Measurements from ENCODE around the gene CLVS2.

CLVS2 gene

GRCh38 chr6:123000244-123000770, 4.3 kb downstream of the CLVS2 start:
- no peak overlapping the region for H3K4me3 ChIP-seq (ENCODE audit: low read length)
- H3K9ac ChIP-seq (ENCODE audit: low read length): no peak overlapping the region
- H3K27me3 ChIP-seq (replicated peaks; ENCODE audit: insufficient read depth, low read length): no peaks in the 10 kb centered on the region
- H3F3A ChIP-seq (ENCODE audit: insufficient read depth, low read length): no peaks in the 10 kb centered on the region
- no peaks in the 10 kb centered on the region for H3K4me1 ChIP-seq (ENCODE audit: low read length)
- no peak overlapping the region for H2AFZ ChIP-seq (ENCODE audit: low read length)
- H4K20me1 ChIP-seq (ENCODE audit: insufficient read depth, low read length): no peaks in the 10 kb centered on the region
- no peak overlapping the region for H3K4me2 ChIP-seq (ENCODE audit: low read depth, low read length)
- no peaks in the 10 kb centered on the region for H3K79me2 ChIP-seq (ENCODE audit: low read length)
- H3K9me2 ChIP-seq (replicated peaks; ENCODE audit: insufficient read depth, low read length): no peaks in the 10 kb centered on the region
- no peak for TF ChIP-seq EZH2 (optimal IDR thresholded peaks at IDR 0.05; ENCODE audit: low read depth, low read length)
- TF ChIP-seq EZH2phosphoT487 (IDR thresholded peaks at IDR 0.05; ENCODE audit: low read length): no peak
- TF ChIP-seq CTCF (IDR thresholded peaks at IDR 0.05; ENCODE audit: low read length): no peak
- H3K27ac ChIP-seq (ENCODE audit: low read length): no peak overlapping the region
- no peaks in the 10 kb centered on the region for H3K36me3 ChIP-seq (replicated peaks; ENCODE audit: insufficient read depth, low read length)
- no peaks in the 10 kb centered on the region for H3K9me3 ChIP-seq (replicated peaks; ENCODE audit: insufficient read depth, low read length)
- no peak for DNase-seq

GRCh38 chr6:123001540-123001939, 5.5 kb downstream of the CLVS2 start:
- Histone ChIP-seq H3K9me2 (replicated peaks; ENCODE audit: insufficient read depth, low read length) (no peaks in the 10 kb centered on the region), H3K9ac (ENCODE audit: low read length) (no peak overlapping the region), H3K79me2 (ENCODE audit: low read length) (no peaks in the 10 kb centered on the region), H3K36me3 (replicated peaks; ENCODE audit: insufficient read depth, low read length) (no peaks in the 10 kb centered on the region), H3K27me3 (replicated peaks; ENCODE audit: insufficient read depth, low read length) (no peaks in the 10 kb centered on the region), H3K9me3 (replicated peaks; ENCODE audit: insufficient read depth, low read length) (no peaks in the 10 kb centered on the region), H3K27ac (ENCODE audit: low read length) (no peak overlapping the region), H2AFZ (ENCODE audit: low read length) (no peak overlapping the region), H4K20me1 (ENCODE audit: insufficient read depth, low read length) (no peaks in the 10 kb centered on the region), H3K4me2 (ENCODE audit: low read depth, low read length) (no peak overlapping the region), H3K4me3 (ENCODE audit: low read length) (no peak overlapping the region), H3K4me1 (ENCODE audit: low read length) (no peaks in the 10 kb centered on the region), H3F3A (ENCODE audit: insufficient read depth, low read length) (no peaks in the 10 kb centered on the region)
- DNase-seq: no peak
- TF ChIP-seq EZH2phosphoT487 (IDR thresholded peaks at IDR 0.05; ENCODE audit: low read length) (no peak), EZH2 (optimal IDR thresholded peaks at IDR 0.05; ENCODE audit: low read depth, low read length) (no peak), CTCF (IDR thresholded peaks at IDR 0.05; ENCODE audit: low read length) (no peak)

- no peak overlapping the region for H3K4me3 ChIP-seq (ENCODE audit: low read length)
- TF ChIP-seq EZH2 (optimal IDR thresholded peaks at IDR 0.05; ENCODE audit: low read depth, low read length) (no peak), CTCF (IDR thresholded peaks at IDR 0.05; ENCODE audit: low read length) (no peak), EZH2phosphoT487 (IDR thresholded peaks at IDR 0.05; ENCODE audit: low read length) (no peak)
- no peaks in the 10 kb centered on the region for H3K27me3 ChIP-seq (replicated peaks; ENCODE audit: insufficient read depth, low read length)
- H3F3A ChIP-seq (ENCODE audit: insufficient read depth, low read length): no peaks in the 10 kb centered on the region
- no peak for DNase-seq
- H2AFZ ChIP-seq (ENCODE audit: low read length): no peak overlapping the region
- H3K4me1 ChIP-seq (ENCODE audit: low read length): no peaks in the 10 kb centered on the region
- H4K20me1 ChIP-seq (ENCODE audit: insufficient read depth, low read length): no peaks in the 10 kb centered on the region
- H3K9ac ChIP-seq (ENCODE audit: low read length): no peak overlapping the region
- H3K79me2 ChIP-seq (ENCODE audit: low read length): no peaks in the 10 kb centered on the region
- no peaks in the 10 kb centered on the region for H3K36me3 ChIP-seq (replicated peaks; ENCODE audit: insufficient read depth, low read length)
- H3K9me3 ChIP-seq (replicated peaks; ENCODE audit: insufficient read depth, low read length): no peaks in the 10 kb centered on the region
- H3K9me2 ChIP-seq (replicated peaks; ENCODE audit: insufficient read depth, low read length): no peaks in the 10 kb centered on the region
- H3K4me2 ChIP-seq (ENCODE audit: low read depth, low read length): no peak overlapping the region
- H3K27ac ChIP-seq (ENCODE audit: low read length): no peak overlapping the region
These were observed 11.8 kb downstream of the CLVS2 start for GRCh38 chr6:123007885-123008284.

Measured in MM.1S (cell line).